Heart left ventricle (tissue), 16 donors: ENCODE measurements around the gene WNT11. TPM values are rescaled to one million over a fixed set of nuclear protein-coding genes. Genes with fewer than 3 reads are reported as not detected.

Source experiments
- ATAC-seq, 4 donors: fragments of 200-7000 bp; cut with Tn5 transposase; one replicate each; pipeline ENCODE4 v1.9.1; 2020 to 2022; ENCODE audit warnings: moderate library complexity in 4 of 4, mild to moderate bottlenecking in 3 of 4, moderate number of reproducible peaks in 1 of 4
- DNase-seq, 5 donors: peaks; one replicate each; pipeline ENCODE4 v3.0.0-alpha.2; 2020
- H3K27ac ChIP-seq, 12 donors: fragments of 200-600 bp; sonication (generic) in 4 of 12; one replicate each; pipeline versions ENCODE4 v1.5.0 to v1.8.0; 2016 to 2022; ENCODE audit warnings: mild to moderate bottlenecking in 2 of 12
- H3K27me3 ChIP-seq, 9 donors: fragments of 200-600 bp; sonication (generic) in 2 of 9; one replicate each; pipeline versions ENCODE4 v1.5.1 to v1.8.0; 2016 to 2022; ENCODE audit warnings: mild to moderate bottlenecking in 3 of 9
- H3K36me3 ChIP-seq, 9 donors: fragments of 200-600 bp; sonication (generic) in 2 of 9; one replicate each; pipeline versions ENCODE4 v1.5.0 to v1.8.0; 2018 to 2022; ENCODE audit warnings: mild to moderate bottlenecking in 2 of 9
- H3K4me1 ChIP-seq, 12 donors: fragments of 200-600 bp; sonication (generic) in 4 of 12; one replicate each; pipeline versions ENCODE4 v1.5.0 to v1.8.0; 2016 to 2022; ENCODE audit warnings: mild to moderate bottlenecking in 3 of 12
- H3K4me3 ChIP-seq, 12 donors: fragments of 200-600 bp; sonication (generic) in 4 of 12; one replicate each; pipeline versions ENCODE4 v1.5.0 to v1.8.0; 2017 to 2022; ENCODE audit warnings: mild to moderate bottlenecking in 9 of 12, moderate library complexity in 4 of 12
- H3K9me3 ChIP-seq, 12 donors: fragments of 200-600 bp; sonication (generic) in 4 of 12; one replicate each; pipeline versions ENCODE4 v1.5.0 to v1.8.0; 2016 to 2022; ENCODE audit warnings: mild to moderate bottlenecking in 1 of 12
- POLR2A ChIP-seq, 2 donors: fragments of 450-650 bp; IDR thresholded peaks; one replicate each; pipeline ENCODE4 v1.6.1; 2017; ENCODE audit warnings: antibody characterized with exemption in 2 of 2, mild to moderate bottlenecking in 2 of 2, moderate library complexity in 2 of 2
- WGBS, 4 donors: extraction: QIAGEN DNeasy Blood & Tissue Kit in 2 of 4; methylation state at CpG; one replicate each; pipeline versions ENCODE4 v1.1.5 to v1.1.7; 2013 to 2018; 5-methylcytosine and 5-hydroxymethylcytosine counted together
- intact Hi-C, 10 donors: fragments of 100-400 bp; cut with DNase I; formaldehyde crosslinking; loops; one replicate each; pipeline versions ENCODE4 v1.11.1 to v1.14.2; 2022
- polyA plus RNA-seq, 2 donors: library from polyadenylated mRNA; stranded (reverse); fragments of 200-250 nt; gene quantifications; one replicate each; pipeline ENCODE4 v1.2.3, GENCODE V29; 2013
- total RNA-seq, 9 donors: library from RNA; depleted of rRNA in 2 of 9; stranded (reverse); fragments of >200 nt in 2 of 9; fragmentation: NEBNext Ultra II Directional in 3 of 9; extraction: Animal tissue kit (Norgen Biotek cat#: 25700) in 3 of 9; gene quantifications; one replicate each; pipeline versions ENCODE4 v1.1.0 to v1.2.4, GENCODE V29; 2016 to 2023
- TF ChIP-seq, protein P1 (sequence below), 12 donors: fragments of 200-600 bp; sonication (generic) in 4 of 12; IDR thresholded peaks; one replicate each; pipeline versions ENCODE4 v1.5.0 to v1.8.0; 2018 to 2022; ENCODE audit warnings: antibody characterized with exemption in 12 of 12, mild to moderate bottlenecking in 5 of 12
- donor health status: ischemic (EF 13 %, LVEDD 7.1; RV severe dilation, severe dysfunction).
- donor health status: healthy with polysubstance abuse.
- donor health status: DM: no; HTN: yes; CAD: no.
- donor health status: DM: no; HTN: no; CAD: no.
- donor health status: ischemic (EF 25% LVEDD 6.9; RV normal size, moderate dysfunction).
- donor health status: ischemic (EF 25% LVEDD 5.7; RV mildly dilated, moderate dysfunction).
- donor health status: healthy.
- donor health status: DM: yes; HTN: yes; CAD: no.
- donor health status: ischemic (EF 35%, LVEDD 5.7; RV mildly dilated, moderate dysfunction).
- donor health status: nonischemic (EF 11% LVEDD 7.7; RV severe dilation, severe dysfunction).
- donor health status: DM: yes; HTN: yes; CAD: no.
- donor health status: PGD.
- donor health status: ischemic (EF 29% LVEDD 5.4; RV normal size, mild dysfunction).
- donor health status: nonischemic (EF 23%, LVEDD 6.1; RV moderate dilation, normal function).

Gene WNT11
- total and polyA plus RNA-seq, 11 donors: 3.8 to 20.9 (median 8.1) TPM

DNA sequence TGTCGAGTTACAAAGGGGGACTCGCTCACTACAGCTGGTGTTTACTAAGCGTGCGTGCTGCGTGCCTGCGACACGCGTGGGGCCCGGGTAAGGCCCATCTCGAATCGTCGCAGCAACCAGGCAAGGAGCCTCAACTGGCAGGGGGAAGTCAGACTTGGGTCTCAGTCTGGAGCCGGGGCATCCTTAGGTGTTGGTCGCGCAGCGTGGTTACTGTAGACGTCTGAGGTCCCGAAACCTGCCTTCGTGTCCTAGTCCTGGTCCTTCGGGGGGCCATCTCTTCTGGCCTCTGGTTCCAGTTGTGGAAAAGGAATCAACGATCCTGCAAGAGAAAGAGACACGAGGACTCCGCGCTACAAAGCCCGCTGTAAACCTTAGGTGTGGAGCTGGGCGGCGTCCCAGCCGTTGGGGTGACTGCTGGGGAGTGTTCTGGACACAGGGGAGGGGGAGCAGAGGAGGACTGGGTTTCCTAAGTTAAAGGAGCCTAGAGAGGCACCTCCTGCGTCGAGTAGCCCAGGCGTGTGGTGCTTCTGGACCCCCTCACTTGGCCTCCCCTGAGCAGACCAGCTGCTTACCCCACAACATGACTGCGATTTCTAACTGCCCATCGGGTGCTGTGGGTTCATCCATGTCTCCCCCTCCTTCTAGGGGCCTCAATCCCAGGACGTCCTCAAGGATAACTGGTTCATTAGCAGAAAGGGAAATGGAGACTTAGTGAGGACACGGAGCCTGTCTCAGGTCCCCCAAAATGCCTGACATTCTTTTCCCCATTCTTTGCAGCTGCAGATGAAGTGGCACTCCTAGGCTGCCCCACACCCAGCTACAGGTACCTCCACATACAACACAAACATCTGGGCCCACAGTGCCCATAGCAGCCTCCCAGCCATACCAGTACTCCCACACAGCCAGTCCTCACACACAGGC lies 4.9 kb upstream of the WNT11 start:
- ATAC-seq: no peak
- H3K4me3 ChIP-seq: peak overlapping the region; percentile 45 to 82 (median 68)
- H3K9me3 ChIP-seq: no peaks in the 10 kb centered on the region
- peak in 1 of 5 donors; percentile 39 for DNase-seq
- no peaks in the 10 kb centered on the region for H3K36me3 ChIP-seq
- peaks cover 0 to 55% (median 0%) of the 10 kb centered on the region in 9 donors for H3K27me3 ChIP-seq
- intact Hi-C loops: loop anchor here in 1 of 10 donors (10.0 kb wide), 1 partner anchor 304 kb away; no protein-coding TSS in a partner anchor
- peaks cover 0 to 50% (median 27%) of the 10 kb centered on the region in 12 donors for H3K4me1 ChIP-seq
- WGBS, 4 donors: 40 to 58% (median 53%) methylated on average over 32 to 35 of the region's 35 CpGs
- TF ChIP-seq, protein P1, sequence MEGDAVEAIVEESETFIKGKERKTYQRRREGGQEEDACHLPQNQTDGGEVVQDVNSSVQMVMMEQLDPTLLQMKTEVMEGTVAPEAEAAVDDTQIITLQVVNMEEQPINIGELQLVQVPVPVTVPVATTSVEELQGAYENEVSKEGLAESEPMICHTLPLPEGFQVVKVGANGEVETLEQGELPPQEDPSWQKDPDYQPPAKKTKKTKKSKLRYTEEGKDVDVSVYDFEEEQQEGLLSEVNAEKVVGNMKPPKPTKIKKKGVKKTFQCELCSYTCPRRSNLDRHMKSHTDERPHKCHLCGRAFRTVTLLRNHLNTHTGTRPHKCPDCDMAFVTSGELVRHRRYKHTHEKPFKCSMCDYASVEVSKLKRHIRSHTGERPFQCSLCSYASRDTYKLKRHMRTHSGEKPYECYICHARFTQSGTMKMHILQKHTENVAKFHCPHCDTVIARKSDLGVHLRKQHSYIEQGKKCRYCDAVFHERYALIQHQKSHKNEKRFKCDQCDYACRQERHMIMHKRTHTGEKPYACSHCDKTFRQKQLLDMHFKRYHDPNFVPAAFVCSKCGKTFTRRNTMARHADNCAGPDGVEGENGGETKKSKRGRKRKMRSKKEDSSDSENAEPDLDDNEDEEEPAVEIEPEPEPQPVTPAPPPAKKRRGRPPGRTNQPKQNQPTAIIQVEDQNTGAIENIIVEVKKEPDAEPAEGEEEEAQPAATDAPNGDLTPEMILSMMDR (IDR thresholded peaks at IDR 0.05): no peak
- TF ChIP-seq POLR2A (IDR thresholded peaks at IDR 0.05): no peak
- peak overlapping the region in 4 of 12 donors; percentile 12 to 84 (median 77) for H3K27ac ChIP-seq

DNA sequence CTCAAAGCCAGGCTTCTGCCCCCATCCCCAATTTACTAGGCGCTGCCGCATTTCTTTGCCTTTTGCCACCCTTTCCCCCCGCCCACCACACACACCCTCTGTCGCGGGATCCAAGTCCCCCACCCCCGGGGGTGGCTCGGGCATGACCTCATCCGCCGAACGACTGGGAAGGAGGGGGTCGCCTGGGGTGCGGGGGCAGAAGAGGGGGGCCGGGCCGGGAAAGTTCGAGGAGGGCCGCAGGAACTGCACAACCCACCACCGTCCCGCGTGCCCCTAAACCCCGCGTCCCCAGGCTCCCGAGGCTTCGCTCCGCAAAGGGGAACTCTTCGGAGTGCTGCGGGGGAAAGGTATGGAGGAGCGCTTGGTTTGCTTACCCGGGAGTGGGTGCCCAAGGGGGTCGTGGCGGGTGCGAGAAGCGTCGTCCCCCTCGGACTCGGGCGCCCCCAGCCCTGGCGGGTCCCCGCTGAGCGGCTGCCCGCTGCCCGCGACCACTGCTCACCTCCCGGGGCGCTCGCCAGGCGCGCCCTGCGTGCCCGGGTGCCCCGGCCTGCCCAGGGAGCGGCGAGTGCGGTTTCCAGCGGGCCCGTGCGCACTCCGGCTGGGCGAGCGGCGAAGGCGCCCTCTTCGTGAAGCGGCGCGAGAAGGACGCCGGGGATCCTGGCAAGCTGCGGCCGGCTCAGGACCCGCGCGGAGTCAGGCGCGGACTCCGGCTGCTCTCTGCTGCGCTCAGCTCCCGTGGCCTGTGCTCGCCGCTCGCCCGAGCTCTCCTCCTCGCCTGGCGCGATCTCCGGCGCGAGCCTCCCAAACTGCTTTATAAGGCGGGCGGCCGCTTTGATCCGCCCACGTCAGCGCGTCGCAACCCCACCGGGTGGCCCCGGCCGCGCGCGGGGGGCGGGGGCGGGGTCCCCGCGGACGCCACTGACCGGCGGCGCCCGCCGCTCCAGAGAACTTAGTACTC lies 4.0 kb upstream of the WNT11 start:
- intact Hi-C loops: loop anchor here in 9 of 10 donors (2.0 to 10.0 kb wide), 14 partner anchors 25 to 475 kb away; partner anchors contain the start of genes GVQW3 (in 2 of the 9), THAP12 (in 2 of the 9) and EMSY (in 1 of the 9)

DNA sequence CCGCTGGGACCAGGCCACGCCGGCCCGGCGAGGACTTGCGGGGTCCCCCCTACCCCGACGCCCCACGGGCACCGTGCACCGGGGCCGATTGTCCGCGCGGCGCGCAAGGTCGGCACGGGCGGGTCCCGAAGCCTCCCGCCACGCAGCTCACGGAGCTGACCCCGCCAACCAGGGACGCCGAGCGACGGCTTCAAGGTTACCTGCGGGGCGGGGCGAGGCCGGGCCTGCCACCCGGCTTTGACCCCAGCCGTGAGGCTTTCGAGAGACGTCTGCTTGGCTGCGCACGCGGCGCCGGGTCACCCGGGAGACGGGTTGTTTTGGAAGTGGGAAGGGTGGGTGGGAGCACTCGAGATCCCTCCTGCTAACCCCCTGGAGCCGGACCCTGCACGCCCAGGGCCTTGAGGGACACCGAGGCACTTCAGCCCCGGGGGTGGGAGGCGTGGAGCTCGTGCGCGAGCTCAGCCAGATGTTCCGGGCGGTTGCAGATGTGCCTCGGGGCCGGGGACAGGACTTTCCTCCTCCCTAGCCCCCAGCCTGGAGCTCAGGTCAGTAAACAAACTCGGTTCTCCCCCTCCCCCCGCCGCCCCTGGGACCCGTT lies 3.2 kb upstream of the WNT11 start:
- H3K36me3 ChIP-seq: no peaks in the 10 kb centered on the region
- H3K9me3 ChIP-seq: no peaks in the 10 kb centered on the region
- peaks cover 0 to 72% (median 0%) of the 10 kb centered on the region in 9 donors for H3K27me3 ChIP-seq
- ATAC-seq: peak in 3 of 4 donors; percentile 1 to 5 (median 4)
- peaks cover 0 to 61% (median 34%) of the 10 kb centered on the region in 12 donors for H3K4me1 ChIP-seq
- H3K4me3 ChIP-seq: peak overlapping the region; percentile 45 to 82 (median 68)
- peak in 3 of 5 donors; percentile 49 to 68 (median 68) for DNase-seq
- intact Hi-C loops: loop anchor here in 9 of 10 donors (2.0 to 10.0 kb wide), 14 partner anchors 25 to 475 kb away; partner anchors contain the start of genes GVQW3 (in 2 of the 9), THAP12 (in 2 of the 9) and EMSY (in 1 of the 9)
- 1 to 2% (median 1%) methylated on average over 19 to 61 of the region's 61 CpGs for WGBS, 4 donors
- peak overlapping the region in 10 of 12 donors; percentile 55 to 84 (median 74) for H3K27ac ChIP-seq
- TF ChIP-seq, protein P1 (IDR thresholded peaks at IDR 0.05): no peak

More for the DNA sequence above, 4.0 kb upstream of the WNT11 start:
- 1% methylated on average over 55 to 111 of the region's 111 CpGs for WGBS, 4 donors
- H3K9me3 ChIP-seq: no peaks in the 10 kb centered on the region
- H3K27me3 ChIP-seq: peaks cover 0 to 65% (median 0%) of the 10 kb centered on the region in 9 donors
- no peaks in the 10 kb centered on the region for H3K36me3 ChIP-seq
- peaks cover 0 to 59% (median 34%) of the 10 kb centered on the region in 12 donors for H3K4me1 ChIP-seq
- ATAC-seq (peak in 3 of 4 donors; percentile 37 to 41 (median 41)), DNase-seq (peak; percentile 62 to 86 (median 73))
- TF ChIP-seq POLR2A (IDR thresholded peaks at IDR 0.05): peak in 1 of 2 donors; percentile 69
- TF ChIP-seq, protein P1 (IDR thresholded peaks at IDR 0.05): no peak
- H3K4me3 ChIP-seq: peak overlapping the region; percentile 45 to 82 (median 68)
- H3K27ac ChIP-seq: peak overlapping the region in 10 of 12 donors; percentile 12 to 84 (median 58)
